Stimulated activated CD8-positive, alpha-beta memory T cell treated with anti-CD3 and anti-CD28 coated beads, Interleukin-7, amount 100 ng/mL, for 24 hours (primary cell): Measurements from ENCODE around the gene HEXIM1.

Source experiments
- DNase-seq: peaks from one replicate; pipeline ENCODE4 v3.0.0-alpha.2; 2020; ENCODE audit warnings: low read depth

Gene HEXIM1

GRCh38 chr17:45146890-45147580 lies 1.2 kb upstream of the HEXIM1 start:
- DNase-seq: no peak

- DNase-seq: peak; percentile 57
Measured at GRCh38 chr17:45147581-45148182, 593 bp upstream of the HEXIM1 start.

- peak; percentile 51 for DNase-seq
Measured at GRCh38 chr17:45149037-45149668, 878 bp downstream of the HEXIM1 start.

- no peak for DNase-seq
Measured at GRCh38 chr17:45149669-45150664, 1.7 kb downstream of the HEXIM1 start.

GRCh38 chr17:45150911-45151809 lies 2.9 kb downstream of the HEXIM1 start:
- DNase-seq: no peak

DNA sequence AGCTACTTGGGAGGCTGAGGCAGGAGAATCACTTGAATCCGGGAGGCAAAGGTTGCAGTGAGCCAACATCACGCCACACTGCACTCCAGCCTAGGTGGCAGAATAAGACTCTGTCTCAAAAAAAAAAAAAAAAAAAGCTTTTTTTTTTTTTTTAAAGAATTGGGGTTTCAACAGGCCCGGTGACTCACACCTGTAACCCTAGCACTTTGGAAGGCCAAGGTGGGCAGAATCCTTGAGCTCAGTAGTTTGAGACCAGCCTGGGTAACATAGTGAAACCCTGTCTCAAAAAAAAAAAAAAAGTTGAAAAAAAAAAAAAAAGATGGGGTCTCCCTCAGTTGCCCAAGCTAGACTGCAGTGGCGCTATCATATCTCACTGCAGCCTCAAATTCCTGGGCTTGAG lies 6.8 kb downstream of the HEXIM1 start:
- no peak for DNase-seq

DNA sequence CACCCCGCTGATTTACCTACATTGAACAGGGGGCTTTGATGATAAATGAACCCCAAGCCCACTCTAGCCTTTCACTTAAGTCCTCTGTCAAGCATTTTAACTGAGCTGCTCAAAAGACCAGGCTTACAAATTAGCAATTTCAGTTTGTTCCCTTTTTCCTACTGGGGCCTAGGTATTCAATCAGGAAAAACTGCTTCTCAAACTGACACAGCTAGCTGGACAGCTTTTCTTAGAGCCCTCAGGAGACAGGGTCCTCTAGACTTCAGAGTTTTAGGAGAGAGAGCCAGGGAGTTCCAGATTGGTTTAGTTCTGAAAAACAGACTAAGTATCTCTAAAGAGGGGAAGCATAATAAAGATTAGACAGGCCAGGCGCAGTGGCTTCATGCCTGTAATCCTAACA lies 7.2 kb downstream of the HEXIM1 start:
- DNase-seq: no peak

DNA sequence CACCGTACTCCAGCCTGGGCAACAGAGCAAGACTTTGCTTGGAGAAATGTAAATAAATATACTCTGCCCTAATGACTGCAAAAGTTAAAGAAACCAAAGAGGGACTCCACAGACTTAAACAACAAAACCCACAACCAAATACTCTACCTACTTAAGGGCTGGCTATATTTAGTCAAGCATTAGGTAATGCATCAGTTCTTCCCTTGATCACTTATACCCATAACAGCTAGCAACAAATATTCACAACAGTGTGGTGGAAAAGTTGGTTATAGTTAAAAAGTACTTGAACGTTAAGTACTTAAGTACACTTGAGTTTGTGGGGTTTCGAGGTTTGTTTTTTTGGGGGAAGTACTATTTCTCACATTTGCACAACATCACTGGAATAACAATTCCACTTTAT lies 8.0 kb downstream of the HEXIM1 start:
- no peak for DNase-seq

GRCh38 chr17:45160447-45161287 lies 12.4 kb downstream of the HEXIM1 start:
- DNase-seq: no peak

DNA sequence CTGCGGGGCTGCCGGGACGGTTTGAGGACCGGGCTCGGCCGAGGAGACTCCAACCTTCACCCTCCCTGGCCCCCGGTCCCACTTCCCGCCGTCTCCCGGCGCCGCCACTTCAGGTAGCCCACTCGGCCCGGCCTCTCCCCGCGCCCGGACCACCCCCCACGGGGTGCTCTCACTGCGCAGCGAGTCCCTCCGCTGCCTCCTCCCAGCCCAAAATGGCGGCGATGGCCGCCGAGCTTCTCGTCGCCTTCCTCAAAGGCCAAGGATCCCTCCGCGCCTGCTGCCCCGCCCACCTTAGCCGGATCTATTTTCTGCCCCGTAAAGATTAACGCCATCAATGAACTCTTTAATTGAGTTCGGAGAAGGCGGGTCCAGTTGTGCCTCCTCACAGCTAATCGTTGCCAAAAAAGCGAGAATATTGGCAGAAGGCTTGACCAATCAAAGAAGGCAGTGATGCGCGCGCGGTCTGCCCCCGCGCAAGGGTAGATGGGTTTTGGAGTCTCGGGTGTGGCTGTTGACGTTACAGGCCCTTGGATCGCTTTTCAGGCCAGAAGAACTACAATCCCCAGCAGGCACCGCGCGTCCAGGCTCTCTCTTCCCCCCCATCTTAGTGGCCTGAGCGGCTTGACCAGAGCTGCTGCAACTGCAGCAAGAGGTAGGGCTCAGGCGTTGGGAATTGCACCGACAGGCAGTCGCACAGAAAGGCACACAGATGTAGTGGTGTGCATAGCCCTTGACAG lies 13.2 kb downstream of the HEXIM1 start, which contains the start of gene HEXIM2:
Gene HEXIM2 (plus strand): TSS at position 588 of the 737 bp plus-strand sequence. CDS start 919 bp downstream, outside the sequence.
- peak; percentile 97 for DNase-seq

DNA sequence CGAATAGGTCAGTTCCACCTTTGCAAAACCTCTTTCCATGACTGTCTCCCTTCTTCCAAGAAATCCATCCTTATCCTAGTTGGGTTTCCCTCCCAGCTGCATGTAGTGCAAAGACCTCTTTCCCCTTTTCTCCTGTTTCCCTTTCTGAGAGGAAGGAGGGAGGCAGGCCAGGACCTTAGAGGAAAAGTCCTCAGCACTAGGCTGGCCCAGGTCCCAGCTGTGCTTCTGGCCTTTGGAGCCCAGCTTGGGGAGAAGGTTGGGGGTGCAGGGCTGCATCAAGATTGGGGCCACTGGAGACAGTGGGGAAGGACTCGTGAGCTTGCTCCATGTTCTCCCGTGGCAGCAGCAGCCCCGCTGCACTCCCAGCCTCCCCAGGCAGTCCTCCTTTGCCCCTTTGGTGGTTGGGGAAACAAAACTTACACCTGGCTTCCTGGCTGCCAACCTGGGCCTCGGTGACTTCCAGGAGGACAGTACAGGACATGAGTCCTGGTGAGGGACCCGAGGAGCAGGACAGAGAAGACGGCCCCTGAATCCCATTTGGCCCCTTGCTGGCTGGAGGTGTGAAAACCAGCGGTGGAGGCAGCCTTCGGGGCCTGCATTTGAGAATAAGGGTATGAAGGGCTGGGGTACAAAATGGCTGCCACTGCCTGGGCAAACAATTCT lies 13.9 kb downstream of the HEXIM1 start:
- no peak for DNase-seq

GRCh38 chr17:45164734-45165269 lies 16.5 kb downstream of the HEXIM1 start:
- DNase-seq: no peak

DNA sequence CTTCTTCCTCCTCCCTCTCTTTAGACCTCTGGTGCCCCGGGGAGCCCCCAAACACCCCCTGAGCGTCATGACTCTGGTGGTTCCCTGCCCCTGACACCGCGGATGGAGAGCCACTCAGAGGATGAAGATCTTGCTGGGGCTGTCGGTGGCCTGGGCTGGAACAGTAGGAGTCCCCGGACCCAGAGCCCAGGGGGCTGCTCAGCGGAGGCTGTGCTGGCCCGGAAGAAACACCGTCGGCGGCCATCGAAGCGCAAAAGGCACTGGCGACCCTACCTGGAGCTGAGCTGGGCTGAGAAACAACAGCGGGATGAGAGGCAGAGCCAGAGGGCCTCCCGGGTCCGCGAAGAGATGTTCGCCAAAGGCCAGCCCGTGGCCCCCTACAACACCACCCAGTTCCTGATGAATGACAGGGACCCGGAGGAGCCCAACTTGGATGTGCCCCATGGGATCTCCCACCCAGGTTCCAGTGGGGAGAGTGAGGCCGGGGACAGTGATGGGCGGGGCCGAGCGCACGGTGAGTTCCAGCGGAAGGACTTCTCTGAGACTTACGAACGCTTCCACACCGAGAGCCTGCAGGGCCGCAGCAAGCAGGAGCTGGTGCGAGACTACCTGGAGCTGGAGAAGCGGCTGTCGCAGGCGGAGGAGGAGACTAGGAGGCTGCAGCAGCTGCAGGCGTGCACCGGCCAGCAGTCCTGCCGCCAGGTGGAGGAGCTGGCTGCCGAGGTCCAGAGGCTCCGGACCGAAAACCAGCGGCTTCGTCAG lies 20.9 kb downstream of the HEXIM1 start:
- no peak for DNase-seq

GRCh38 chr17:45170280-45170930 lies 22.1 kb downstream of the HEXIM1 start:
- no peak for DNase-seq

DNA sequence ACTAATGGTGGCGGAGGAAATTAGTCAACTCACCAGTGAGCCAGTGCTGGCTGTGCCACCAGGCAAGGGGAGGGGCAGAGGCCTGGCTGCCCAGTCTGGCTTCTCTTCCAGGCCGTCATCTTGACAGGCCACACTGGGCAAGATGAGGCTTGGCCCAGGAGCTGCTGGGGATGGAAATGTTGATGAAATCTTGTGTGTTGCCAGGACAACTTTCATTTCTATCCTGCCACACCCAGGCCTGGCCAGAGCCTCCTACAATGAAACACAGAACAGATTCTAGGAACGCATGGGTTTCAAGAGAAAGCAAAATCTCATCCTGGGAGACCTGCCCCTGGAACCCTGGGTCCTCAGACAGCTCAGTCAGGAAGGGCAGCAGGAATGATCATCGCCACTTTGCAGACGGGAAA lies 22.7 kb downstream of the HEXIM1 start:
- no peak for DNase-seq

DNA sequence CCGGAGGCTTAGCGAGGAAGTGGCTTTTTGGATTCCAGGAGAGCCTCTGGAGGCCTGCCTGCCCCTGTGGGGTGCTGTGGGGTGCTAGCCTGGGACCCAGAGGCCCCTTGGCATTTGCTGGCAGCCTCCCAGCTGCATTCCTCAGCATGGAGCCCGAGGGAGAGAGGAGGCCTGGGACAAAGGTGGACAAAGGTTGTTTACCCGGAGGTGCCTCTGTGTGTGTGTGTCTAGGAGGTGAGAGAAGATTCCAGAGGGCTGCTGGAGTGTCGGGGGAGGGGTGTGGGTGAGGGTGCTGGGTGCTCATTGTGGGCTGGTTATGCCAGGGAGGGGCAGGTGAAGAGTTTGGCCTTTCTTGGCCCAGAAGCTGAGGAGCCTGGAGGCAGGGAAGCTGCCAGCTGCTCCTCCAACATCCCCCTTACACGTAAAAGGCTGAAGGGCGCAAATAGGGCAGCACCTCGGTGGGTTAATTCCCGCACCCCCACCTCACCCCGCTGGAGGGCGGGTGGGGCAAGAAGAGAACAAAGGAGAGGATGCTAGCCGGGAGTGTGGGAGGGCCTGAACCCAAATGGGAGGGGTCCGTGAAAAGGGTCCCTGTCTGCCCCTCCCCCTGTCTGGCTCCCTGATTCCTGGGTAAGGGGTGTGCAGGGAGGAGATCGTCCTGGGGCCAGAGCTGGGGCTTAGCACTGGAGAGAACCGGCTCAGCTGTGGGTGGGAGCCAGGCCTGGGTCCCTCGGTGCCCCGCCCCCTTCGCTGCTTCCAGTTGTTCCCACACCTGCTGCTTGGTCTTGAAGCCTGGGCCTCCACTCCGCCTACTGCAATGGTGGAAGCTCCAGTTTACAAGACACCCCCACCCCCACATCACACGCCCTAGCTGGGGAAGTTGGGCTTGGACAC lies 23.3 kb downstream of the HEXIM1 start:
- no peak for DNase-seq
